Measurements from ENCODE around the gene SAMD10.
"Not testable (repeated sequence)": the region's sequence is repeated elsewhere in the genome, so short reads cannot be mapped to it uniquely, and the experiment has no call there.

SAMD10 gene

DNA sequence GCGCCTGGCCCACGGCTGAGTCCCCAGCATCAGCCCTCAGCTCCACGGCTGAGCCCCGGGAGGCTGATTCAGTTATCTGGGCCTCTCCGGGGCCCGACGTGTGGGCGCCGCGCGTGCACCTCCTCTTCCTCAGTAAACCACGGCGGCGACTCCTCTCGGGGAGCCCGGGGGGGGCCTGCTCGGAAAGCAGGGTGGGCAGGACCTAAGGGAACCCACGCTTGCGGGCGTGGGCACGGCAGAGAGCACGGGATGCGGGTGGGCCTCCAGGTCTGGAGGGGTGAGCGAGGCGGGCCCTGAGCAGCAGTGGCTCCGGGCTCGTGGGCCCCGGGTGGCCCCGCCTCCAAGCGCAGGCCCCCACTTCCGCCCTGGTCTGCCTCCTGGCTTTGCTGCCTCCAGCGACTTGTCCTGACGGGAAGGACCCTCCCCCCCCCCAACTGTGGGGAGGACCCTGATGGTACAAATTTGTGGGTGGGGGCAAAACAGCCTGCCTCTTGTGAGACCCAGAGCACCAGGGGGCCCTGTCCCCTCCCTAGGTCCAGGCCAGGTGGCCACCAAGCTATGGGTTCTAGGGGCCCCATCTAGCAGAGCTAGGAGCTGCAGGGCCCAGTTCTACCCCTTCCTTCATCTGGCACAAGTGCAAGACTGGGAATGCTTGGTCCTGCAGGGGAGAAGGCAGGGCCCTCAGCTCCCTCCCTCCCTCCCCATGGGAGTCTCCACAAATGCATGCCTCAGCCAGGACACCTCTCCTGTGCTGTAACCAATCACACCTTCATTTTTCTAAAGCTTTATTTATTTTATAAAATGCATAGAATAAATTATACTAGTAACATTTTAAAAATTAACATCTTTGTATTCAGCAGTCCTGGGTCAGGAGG lies 40.1 kb downstream of the SAMD10 start:
- no peak for DNase-seq

DNA sequence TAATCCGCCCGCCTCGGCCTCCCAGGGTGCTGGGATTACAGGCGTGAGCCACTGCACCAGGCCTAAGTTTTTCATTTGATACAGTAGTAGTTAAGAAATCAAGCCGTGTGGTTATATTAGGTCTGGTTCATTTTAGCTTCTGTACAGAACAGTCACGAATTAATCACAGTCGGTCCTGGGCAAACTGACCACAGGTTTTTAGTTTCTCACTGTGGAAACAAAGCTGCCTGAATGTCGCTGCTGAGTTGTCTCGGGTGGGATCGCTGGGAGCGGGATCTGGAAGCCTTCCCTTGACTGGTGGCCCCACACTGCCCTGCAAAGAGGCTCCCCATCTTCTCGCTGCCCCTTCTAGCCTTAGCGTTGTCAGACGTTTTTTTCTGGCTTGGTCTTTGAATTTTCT lies 41.8 kb downstream of the SAMD10 start:
- DNase-seq = no peak

DNA sequence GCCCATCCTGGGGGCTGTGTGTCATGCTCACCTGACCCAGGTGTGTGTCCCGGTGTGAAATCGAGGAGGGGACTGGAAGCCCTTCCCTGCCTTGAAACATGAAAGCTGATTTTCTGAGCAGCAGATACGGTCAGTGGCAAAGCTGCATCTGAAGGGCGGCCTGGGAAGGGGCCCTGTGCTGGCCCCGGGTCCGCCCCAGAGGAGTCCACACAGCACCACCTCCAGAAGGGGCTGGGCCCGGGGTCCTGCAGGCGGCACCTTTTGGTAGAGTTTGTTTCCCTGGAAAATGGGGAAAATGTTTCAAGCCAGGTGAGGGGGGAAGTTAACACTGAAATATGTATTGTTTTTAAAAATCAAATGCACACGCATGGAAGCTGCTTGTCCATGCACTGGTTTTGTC lies 44.0 kb downstream of the SAMD10 start:
- no peak for DNase-seq

DNA sequence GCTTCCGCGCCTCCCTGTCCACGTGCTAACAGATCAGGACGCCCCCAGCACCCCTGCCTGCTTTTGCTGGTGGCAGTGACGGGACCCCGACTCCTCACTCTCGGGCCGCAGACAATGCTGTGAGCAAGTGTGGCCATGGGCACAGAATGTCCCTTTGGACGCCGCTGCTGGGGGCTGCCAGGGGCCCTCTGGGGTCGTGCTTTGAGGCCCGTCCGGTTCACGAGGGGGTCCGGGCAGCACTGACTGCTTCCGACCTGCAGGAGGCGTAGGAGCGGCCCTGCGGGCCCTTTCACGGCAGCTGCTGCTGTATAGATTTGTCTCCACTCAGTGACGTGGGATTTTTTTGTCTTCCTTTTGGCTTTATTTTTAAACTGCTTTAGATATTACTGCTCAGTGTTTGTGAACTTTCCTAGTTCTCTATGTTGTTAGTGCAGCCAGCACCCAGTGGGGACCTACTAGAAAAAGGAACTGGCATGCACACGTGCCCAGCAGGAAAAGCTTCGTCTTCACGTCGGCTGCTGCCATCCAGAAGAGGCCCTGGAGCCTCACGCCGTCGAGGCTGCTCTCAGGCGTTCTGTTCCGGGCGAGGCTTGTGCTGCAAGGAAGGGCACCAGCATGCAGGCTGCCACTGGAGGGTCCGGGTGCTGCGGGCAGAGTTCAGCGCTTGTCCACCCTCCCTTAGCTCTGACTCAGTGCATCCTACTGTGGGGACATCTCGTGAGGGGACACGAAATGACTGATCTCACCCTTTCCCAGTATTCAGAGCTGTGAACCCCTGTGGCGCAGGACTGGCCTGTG lies 45.0 kb downstream of the SAMD10 start:
- no peak for DNase-seq

DNA sequence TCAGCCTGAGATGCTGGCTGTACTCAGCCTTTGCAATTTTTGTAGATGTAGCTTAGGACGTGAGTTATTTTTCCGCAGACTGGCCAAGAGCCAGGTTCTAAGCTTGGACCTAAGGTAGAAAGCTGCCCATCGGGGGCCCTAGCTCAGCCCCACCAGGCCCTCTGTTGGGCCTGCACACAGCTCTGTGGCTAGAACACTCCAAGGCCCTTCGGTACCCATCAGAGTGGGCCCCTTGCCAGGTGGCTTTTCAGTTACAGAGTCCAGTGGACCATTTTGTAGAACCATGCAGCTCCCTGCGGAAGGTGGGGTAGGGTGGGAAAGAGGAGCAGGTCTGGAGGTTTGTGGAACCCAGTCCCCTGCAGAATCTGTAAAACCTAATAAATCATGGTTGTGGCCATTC lies 45.8 kb downstream of the SAMD10 start:
- no peak for DNase-seq

DNA sequence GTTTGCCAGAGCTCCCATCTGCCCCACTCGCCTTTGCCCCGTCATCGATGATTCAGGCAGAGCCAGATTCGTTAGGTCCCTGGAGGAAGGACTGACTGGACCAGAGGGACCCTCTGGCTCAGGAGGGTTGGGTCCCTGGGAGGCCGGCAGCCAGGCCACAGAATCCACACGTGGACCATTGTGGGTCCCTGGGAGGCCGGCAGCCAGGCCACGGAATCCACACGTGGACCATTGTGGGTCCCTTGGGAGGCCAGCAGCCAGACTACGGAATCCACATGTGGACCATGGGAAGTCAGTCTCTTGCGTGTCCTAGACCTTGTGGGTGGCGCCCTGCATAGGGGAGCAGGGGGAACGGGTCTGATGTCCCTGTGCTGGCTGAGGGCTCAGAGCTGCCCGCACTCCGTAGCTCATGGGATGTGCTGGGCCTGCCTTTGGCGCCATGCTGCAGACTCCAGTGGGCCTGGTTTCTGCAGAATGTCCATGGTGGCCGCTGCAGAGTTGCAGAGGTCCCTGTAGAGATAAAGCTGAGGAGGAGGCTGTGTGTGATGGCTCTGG lies 46.8 kb downstream of the SAMD10 start:
- DNase-seq = no peak

GRCh38 chr20:63931735-63932134 lies 47.7 kb downstream of the SAMD10 start:
- DNase-seq = no peak

DNA sequence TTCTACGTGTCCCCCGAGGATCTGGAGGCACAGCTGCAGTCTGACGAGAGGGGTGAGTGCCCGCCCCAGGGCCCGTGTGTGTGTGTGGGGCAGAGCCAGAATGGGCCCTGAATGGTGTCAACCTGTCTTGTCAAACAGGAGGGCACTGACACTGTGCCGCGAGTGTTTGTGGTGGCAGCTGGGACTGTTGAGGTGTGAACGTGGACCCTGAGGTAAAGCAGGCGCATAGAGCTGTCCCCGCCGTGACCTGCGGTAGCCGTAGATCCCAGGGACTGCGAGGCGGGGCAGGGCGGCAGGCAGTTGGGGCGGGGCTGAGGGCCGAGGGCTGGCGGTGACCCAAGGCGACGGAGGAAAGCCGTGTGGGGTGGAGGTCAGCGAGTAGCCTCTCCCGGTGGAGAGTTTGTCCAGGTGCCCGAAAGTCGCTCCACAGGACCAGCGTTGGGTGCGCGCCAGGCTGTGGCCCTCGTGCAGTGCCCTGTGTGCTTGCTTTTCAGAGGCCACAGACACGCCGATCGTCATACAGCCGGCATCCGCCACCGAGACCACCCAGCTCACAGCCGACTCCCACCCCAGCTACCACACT lies 48.4 kb downstream of the SAMD10 start:
- no peak for DNase-seq

DNA sequence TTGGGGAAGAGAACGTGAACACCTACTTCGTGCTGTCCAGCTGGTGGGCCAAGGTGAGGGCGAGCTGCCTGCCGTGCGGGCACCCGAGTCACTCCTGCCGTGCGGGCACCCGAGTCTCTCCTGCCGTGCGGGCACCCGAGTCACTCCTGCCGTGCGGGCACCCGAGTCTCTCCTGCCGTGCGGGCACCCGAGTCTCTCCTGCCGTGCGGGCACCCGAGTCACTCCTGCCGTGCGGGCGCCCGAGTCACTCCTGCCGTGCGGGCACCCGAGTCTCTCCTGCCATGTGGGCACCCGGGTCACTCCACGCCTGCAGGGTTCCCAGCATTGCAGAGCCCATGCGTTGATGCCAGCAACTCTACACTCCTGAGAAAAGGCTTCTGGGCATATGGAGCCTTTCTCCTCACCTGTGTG lies 50.0 kb downstream of the SAMD10 start:
- not testable (repeated sequence) for DNase-seq

DNA sequence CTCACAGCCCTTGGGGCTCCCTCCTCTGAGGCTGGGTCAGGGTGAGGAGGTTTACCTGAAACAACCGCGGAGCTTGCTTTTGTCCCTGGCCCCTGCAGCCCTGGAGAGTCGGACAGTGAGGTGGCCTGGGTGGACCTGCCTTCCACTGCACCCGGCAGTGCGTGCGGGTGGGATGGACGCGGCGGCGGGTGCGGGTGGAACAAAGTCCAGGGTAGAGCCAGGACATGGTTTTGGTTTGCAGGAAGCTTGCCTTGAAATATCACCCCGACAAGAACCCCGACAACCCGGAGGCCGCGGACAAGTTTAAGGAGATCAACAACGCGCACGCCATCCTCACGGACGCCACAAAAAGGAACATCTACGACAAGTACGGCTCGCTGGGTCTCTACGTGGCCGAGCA lies 50.4 kb downstream of the SAMD10 start:
- no peak for DNase-seq

GRCh38 chr20:63926298-63926697 lies 53.1 kb downstream of the SAMD10 start:
- DNase-seq = no peak

DNA sequence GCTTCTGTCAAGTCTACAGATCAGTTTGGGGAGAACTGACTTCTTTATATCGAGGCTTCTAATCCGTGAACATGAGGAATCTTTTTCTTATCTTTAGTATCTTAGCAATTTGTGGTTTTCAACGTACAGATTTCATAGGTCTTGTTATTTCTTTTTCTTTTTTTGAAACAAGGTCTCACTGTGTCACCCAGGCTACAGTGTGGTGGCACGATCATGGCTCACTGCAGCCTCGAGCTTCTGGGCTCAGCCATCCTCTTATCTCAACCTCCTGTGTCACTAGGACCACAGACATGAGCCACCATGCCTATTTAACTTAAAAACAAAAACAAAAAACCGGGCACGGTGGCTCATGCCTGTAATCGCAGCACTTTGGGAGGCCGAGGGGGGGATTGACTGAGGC lies 55.2 kb downstream of the SAMD10 start:
- DNase-seq = no peak
